Left lung (tissue), 10 donors: ENCODE data around the gene MATN1. TPM values are rescaled to one million over a fixed set of nuclear protein-coding genes. Genes with fewer than 3 reads are reported as not detected.

Experiments used
- ATAC-seq: fragments of 200-7000 bp; cut with Tn5 transposase; one replicate; pipeline ENCODE4 v1.9.1; 2020; ENCODE audit warnings: moderate library complexity
- DNase-seq, 4 donors: peaks; one replicate each; pipeline ENCODE4 v3.0.0-alpha.2; 2013 to 2020
- H3K27ac ChIP-seq, 2 donors: fragments of 200-600 bp; sonication (generic) in 1 of 2; one replicate each; pipeline versions ENCODE4 v1.5.0 to v1.8.0; 2020 to 2021
- H3K27me3 ChIP-seq, 2 donors: fragments of 200-600 bp; sonication (generic) in 1 of 2; one replicate each; pipeline versions ENCODE4 v1.5.0 to v1.8.0; 2020 to 2021
- H3K36me3 ChIP-seq, 2 donors: fragments of 200-600 bp; sonication (generic) in 1 of 2; one replicate each; pipeline versions ENCODE4 v1.5.0 to v1.8.0; 2020 to 2021
- H3K4me1 ChIP-seq, 2 donors: fragments of 200-600 bp; one replicate each; pipeline ENCODE4 v1.8.0; 2021
- H3K4me3 ChIP-seq, 2 donors: fragments of 200-600 bp; sonication (generic) in 1 of 2; one replicate each; pipeline versions ENCODE4 v1.5.0 to v1.8.0; 2020 to 2021; ENCODE audit warnings: mild to moderate bottlenecking in 1 of 2
- H3K9me3 ChIP-seq, 2 donors: fragments of 200-600 bp; sonication (generic) in 1 of 2; one replicate each; pipeline versions ENCODE4 v1.5.0 to v1.8.0; 2020 to 2021
- intact Hi-C, 2 donors: fragments of 100-400 bp; cut with DNase I; formaldehyde crosslinking; loops; one replicate each; pipeline versions ENCODE4 v1.11.2 to v1.14.2; 2022
- polyA plus RNA-seq, 6 donors: library from polyadenylated mRNA; unstranded; fragments of 120-200 nt; gene quantifications; one replicate each; pipeline ENCODE4 v1.2.1, GENCODE V29; 2013; ENCODE audit not compliant: insufficient read length in 6 of 6
- total RNA-seq, 2 donors: library from RNA; stranded (reverse); fragmentation: NEBNext Ultra II Directional; extraction: Animal tissue kit (Norgen Biotek cat#: 25700); gene quantifications; one replicate each; pipeline ENCODE4 v1.2.1, GENCODE V29; 2021
- TF ChIP-seq, protein P1 (sequence below), 2 donors: fragments of 200-600 bp; sonication (generic) in 1 of 2; IDR thresholded peaks; one replicate each; pipeline versions ENCODE4 v1.5.0 to v1.8.0; 2021; ENCODE audit warnings: antibody characterized with exemption in 2 of 2
- donor health status: DM: no; HTN: yes; CAD: no.
- donor health status: DM: no; HTN: no; CAD: no.

Gene MATN1
- total and polyA plus RNA-seq, 8 donors = 0.08 to 1.1 (median 0.43) TPM; not detected in 1

DNA sequence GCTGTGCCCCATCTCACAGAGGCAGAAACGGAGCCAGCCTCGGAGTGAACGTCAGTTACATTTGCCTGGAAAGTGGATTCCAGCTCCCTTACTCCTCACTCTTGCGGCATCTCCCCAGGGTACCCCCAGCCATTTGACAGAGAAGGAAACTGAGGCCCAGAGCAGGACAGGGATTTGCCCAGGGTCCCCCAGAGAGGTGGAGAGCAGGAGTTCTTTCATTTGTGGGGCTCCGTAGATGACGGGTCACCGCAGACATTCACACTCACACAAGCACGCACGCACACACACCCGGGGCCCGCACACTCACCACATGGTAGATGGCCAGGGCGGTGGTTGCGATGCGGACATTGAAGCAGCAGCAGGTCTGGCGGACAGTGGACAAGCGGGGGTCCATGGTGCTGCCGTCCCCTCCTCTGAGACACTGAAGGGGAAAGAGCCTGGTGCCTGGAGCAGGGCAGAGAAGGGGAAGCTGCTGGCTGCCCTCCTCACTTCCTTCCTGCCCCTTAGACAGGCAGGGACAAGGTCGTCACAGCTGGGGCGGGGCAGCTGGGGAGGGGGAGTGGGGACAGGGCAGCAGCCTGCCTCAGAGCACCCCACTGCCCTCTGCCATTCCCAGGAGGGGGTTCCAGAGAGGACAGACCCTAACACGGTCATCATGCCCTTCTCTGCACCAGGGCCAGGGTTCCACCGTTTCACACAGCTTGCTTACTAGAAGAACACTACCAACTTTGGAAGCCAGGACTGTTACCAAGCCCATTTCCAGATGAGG lies 34.2 kb upstream of the MATN1 start, which contains the start of gene LAPTM5:
Gene LAPTM5 (minus strand): TSS at position 423 of the 769 bp plus-strand sequence. CDS start 29 bp downstream, at position 394.
- intact Hi-C loops = no loop called here
- Histone ChIP-seq H3K27ac (peak within 1 kb of the TSS; percentile 88 to 98), H3K27me3 (peaks cover 0 to 5% of the 10 kb centered on the region in 2 donors), H3K4me3 (peak within 1 kb of the TSS; percentile 21 to 70), H3K4me1 (peaks cover 0 to 69% of the 10 kb centered on the region in 2 donors), H3K9me3 (no peaks in the 10 kb centered on the region), H3K36me3 (peaks cover 0 to 5% of the 10 kb centered on the region in 2 donors)
- TF ChIP-seq, protein P1, sequence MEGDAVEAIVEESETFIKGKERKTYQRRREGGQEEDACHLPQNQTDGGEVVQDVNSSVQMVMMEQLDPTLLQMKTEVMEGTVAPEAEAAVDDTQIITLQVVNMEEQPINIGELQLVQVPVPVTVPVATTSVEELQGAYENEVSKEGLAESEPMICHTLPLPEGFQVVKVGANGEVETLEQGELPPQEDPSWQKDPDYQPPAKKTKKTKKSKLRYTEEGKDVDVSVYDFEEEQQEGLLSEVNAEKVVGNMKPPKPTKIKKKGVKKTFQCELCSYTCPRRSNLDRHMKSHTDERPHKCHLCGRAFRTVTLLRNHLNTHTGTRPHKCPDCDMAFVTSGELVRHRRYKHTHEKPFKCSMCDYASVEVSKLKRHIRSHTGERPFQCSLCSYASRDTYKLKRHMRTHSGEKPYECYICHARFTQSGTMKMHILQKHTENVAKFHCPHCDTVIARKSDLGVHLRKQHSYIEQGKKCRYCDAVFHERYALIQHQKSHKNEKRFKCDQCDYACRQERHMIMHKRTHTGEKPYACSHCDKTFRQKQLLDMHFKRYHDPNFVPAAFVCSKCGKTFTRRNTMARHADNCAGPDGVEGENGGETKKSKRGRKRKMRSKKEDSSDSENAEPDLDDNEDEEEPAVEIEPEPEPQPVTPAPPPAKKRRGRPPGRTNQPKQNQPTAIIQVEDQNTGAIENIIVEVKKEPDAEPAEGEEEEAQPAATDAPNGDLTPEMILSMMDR (IDR thresholded peaks at IDR 0.05) = no peak
- DNase-seq (peak in 2 of 4 donors; percentile 85 to 96), ATAC-seq (peak; percentile 69)

DNA sequence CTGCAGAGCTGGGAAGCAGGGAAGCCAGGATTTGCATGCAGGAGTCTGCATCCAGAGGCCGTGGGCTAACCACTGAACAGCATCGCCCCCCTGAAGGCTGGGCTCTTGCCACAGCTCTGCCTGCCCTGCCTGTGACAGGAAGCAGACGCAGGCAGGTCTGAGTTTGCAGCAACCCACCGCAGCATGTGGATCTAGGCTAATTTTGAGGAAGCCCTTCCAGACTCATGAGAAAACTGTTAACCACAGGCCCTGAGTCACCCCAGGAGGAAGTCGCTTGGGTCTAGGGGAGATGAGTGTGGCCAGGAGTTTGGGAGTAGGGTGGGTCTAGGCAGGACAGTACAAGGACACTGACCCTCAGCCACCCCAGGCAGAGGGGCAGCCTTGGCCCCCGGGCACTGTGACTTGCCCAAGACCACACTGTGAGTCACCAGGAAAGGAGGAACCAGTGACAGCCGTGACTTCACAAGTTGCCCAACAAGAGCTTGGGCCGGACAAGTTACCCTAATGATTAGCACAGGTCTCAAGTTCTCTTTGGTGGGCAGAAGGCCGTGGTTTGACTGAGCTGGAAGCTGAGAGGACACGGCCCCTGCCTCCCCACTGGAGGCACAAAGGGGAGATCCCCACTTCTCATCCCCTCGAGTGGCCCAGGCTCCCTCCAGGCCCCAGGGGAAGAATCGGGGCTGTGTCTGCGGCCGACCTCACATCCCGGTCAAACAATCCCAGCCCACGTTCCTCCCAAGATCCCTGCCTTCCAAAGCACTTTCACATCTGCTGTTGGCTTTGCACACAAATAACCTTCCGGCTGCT lies 33.4 kb upstream of the MATN1 start:
- peak; percentile 82 for ATAC-seq

GRCh38 chr1:30756206-30756544 lies 32.8 kb upstream of the MATN1 start:
- Histone ChIP-seq H3K4me3 (peak overlapping the region in 1 of 2 donors; percentile 70), H3K36me3 (peaks cover 0 to 17% of the 10 kb centered on the region in 2 donors), H3K27ac (peak overlapping the region; percentile 88 to 98), H3K27me3 (peaks cover 0 to 5% of the 10 kb centered on the region in 2 donors), H3K4me1 (peaks cover 0 to 76% of the 10 kb centered on the region in 2 donors), H3K9me3 (no peaks in the 10 kb centered on the region)
- no peak for ATAC-seq
- intact Hi-C loops = no loop called here
- no peak for DNase-seq
- TF ChIP-seq, protein P1 (IDR thresholded peaks at IDR 0.05) = no peak

More for the DNA sequence above, 33.4 kb upstream of the MATN1 start:
- H3K27me3 ChIP-seq = peaks cover 0 to 5% of the 10 kb centered on the region in 2 donors
- intact Hi-C loops = no loop called here
- TF ChIP-seq, protein P1 (IDR thresholded peaks at IDR 0.05) = peak in 1 of 2 donors; percentile 9
- peaks cover 0 to 76% of the 10 kb centered on the region in 2 donors for H3K4me1 ChIP-seq
- peak overlapping the region; percentile 21 to 70 for H3K4me3 ChIP-seq
- H3K27ac ChIP-seq = peak overlapping the region; percentile 88 to 98
- H3K9me3 ChIP-seq = no peaks in the 10 kb centered on the region
- peaks cover 0 to 13% of the 10 kb centered on the region in 2 donors for H3K36me3 ChIP-seq
- peak in 2 of 4 donors; percentile 88 to 93 for DNase-seq

- Histone ChIP-seq H3K36me3 (peaks cover 0 to 20% of the 10 kb centered on the region in 2 donors), H3K27me3 (peaks cover 0 to 5% of the 10 kb centered on the region in 2 donors), H3K27ac (peak overlapping the region; percentile 88 to 98), H3K4me3 (peak overlapping the region in 1 of 2 donors; percentile 70), H3K4me1 (peaks cover 0 to 76% of the 10 kb centered on the region in 2 donors), H3K9me3 (no peaks in the 10 kb centered on the region)
- TF ChIP-seq, protein P1 (IDR thresholded peaks at IDR 0.05) = no peak
- ATAC-seq (no peak), DNase-seq (no peak)
- intact Hi-C loops = no loop called here
Measured at GRCh38 chr1:30755746-30756145, 32.4 kb upstream of the MATN1 start.
